ENCODE results near the gene DGKG.

- TF ChIP-seq TARDBP (IDR thresholded peaks at IDR 0.05; ENCODE audit: borderline replicate concordance) (no peak), WRNIP1 (IDR thresholded peaks at IDR 0.05; ENCODE audit: borderline replicate concordance, low read depth, low read length) (no peak), ZBTB4 (CRISPR knock-in tag; IDR thresholded peaks at IDR 0.05) (no peak), POLR2AphosphoS5 (IDR thresholded peaks at IDR 0.05; ENCODE audit: low read length) (no peak), ATF7 (IDR thresholded peaks at IDR 0.05; ENCODE audit: low read depth) (no peak), SPI1 (IDR thresholded peaks at IDR 0.05; ENCODE audit: borderline replicate concordance, insufficient read depth, low read depth, low read length) (no peak), CTCF (IDR thresholded peaks at IDR 0.05 in 2 of 3, conservative IDR thresholded peaks at IDR 0.05 in 1 of 3; ENCODE audit: control insufficient read depth in 2 of 3, extremely low read depth in 1 of 3, insufficient read depth in 1 of 3, low read depth in 3 of 3, low read length in 3 of 3) (no peak), REST (IDR thresholded peaks at IDR 0.05; ENCODE audit: low read depth, low read length) (no peak), EZH2 (IDR thresholded peaks at IDR 0.05; ENCODE audit: borderline replicate concordance, control insufficient read depth, low read depth, low read length) (no peak), ZBTB40 (IDR thresholded peaks at IDR 0.05; ENCODE audit: borderline replicate concordance) (no peak), POLR2A (IDR thresholded peaks at IDR 0.05; ENCODE audit: low read depth, low read length) (no peak)
Observed at GRCh38 chr3:186320862-186321568, 41.0 kb downstream of the DGKG start.
